PFSK-1 (cell line): ENCODE measurements around the gene TANGO2.

Source experiments
- FOXP2 ChIP-seq: optimal IDR thresholded peaks from 2 replicates; pipeline ENCODE3; 2011; ENCODE audit warnings: borderline replicate concordance, control low read depth, inconsistent platforms; ENCODE audit not compliant: insufficient read depth; ENCODE audit errors: extremely low read length, extremely low read depth
- POLR2AphosphoS5 ChIP-seq: IDR thresholded peaks from 2 replicates; pipeline ENCODE4 v1.6.1; 2012; ENCODE audit warnings: low read depth, mild to moderate bottlenecking, control low read depth, low read length, moderate library complexity
- REST ChIP-seq, 2 experiments: IDR thresholded peaks; 2 replicates each; pipeline versions ENCODE4 v1.6.1 to v1.8.0; 2011 to 2012; ENCODE audit warnings: low read depth in 2 of 2, low read length in 2 of 2, control low read depth in 1 of 2, inconsistent platforms in 1 of 2, mild to moderate bottlenecking in 1 of 2, moderate library complexity in 1 of 2; ENCODE audit not compliant: insufficient read depth in 1 of 2
- SIN3A ChIP-seq: IDR thresholded peaks from 2 replicates; pipeline ENCODE4 v1.6.1; 2012; ENCODE audit warnings: mild to moderate bottlenecking, low read length, moderate library complexity, borderline replicate concordance; ENCODE audit not compliant: insufficient read depth
- TAF1 ChIP-seq: IDR thresholded peaks from 2 replicates; pipeline ENCODE4 v1.6.1; 2012; ENCODE audit warnings: low read length, control low read depth, borderline replicate concordance; ENCODE audit not compliant: insufficient read depth

The TANGO2 gene

DNA sequence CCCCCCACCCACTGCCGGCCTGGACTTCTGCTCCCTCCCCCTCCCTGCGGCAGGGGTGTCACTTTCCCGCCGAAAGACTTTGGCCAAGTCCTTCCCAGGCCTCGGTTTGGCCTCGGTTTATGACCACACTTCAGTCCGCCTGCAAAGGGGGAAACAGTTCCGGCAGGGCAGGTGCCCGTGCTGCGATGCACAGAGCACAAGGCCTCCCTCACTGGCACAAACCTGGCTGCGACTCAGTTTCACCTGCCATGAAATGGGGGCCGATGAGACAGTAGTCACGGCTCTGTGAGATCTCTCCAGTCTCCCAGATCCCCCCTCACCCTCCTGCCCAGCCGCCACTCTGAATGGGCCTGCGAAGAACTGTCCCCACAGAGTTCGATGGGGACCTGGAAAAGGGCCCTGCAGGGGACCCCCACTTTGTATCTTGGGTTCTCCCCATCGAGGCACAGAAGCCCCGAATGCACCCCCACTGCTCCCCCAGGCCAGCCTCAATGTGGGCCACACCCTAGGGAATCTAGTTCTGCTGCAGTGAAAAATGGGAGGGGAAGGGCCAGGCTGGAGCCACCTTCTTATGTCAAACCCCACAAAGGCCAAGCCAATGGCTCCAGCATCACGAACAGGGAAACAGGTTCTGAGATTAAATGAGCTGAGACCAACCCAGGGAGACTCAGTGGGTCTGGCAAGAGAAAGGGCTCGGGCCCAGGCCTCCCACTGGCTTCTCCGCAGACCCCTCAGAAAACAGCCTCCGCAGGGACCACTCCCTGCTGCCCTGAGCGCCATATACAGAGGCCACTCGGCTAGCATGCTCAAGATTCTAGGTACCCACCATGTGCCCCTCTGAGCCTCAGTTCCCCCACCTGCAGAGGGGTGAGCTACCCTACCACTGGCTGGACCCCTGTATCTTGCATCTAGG is 33.3 kb upstream of the TANGO2 start:
- TF ChIP-seq SIN3A (no peak), TAF1 (no peak), REST (IDR thresholded peaks at IDR 0.05; ENCODE audit: insufficient read depth in 1 of 2, low read depth in 2 of 2, low read length in 2 of 2) (no peak), FOXP2 (no peak), POLR2AphosphoS5 (no peak)

DNA sequence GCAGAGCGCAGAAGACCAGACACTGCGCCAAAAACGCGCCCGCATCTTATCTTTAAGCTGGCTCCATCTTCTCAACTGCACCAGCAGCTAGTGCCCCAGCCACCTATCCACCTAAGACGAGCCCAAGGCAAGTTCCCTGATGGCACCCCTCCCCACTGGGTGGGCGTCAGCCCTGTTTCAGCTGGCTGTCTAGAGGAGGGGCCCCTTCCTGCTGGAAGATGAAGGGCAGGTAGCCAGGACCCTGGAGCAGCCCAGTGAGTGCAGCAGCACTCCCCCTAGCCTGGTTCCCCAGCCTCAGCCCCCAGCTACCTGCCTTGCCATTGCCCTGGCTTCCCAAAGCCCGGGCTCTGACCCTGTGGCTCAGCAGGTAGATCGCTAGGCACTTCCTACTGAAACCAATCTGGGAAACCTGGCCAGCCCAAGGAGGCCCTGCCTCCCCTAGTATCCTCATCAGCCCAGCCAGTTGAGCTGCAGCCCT is 32.5 kb upstream of the TANGO2 start:
- TF ChIP-seq POLR2AphosphoS5, result no peak
- TF ChIP-seq SIN3A, result no peak
- no peak for TF ChIP-seq REST (IDR thresholded peaks at IDR 0.05; ENCODE audit: insufficient read depth in 1 of 2, low read depth in 2 of 2, low read length in 2 of 2)
- TF ChIP-seq TAF1, result no peak
- no peak for TF ChIP-seq FOXP2

DNA sequence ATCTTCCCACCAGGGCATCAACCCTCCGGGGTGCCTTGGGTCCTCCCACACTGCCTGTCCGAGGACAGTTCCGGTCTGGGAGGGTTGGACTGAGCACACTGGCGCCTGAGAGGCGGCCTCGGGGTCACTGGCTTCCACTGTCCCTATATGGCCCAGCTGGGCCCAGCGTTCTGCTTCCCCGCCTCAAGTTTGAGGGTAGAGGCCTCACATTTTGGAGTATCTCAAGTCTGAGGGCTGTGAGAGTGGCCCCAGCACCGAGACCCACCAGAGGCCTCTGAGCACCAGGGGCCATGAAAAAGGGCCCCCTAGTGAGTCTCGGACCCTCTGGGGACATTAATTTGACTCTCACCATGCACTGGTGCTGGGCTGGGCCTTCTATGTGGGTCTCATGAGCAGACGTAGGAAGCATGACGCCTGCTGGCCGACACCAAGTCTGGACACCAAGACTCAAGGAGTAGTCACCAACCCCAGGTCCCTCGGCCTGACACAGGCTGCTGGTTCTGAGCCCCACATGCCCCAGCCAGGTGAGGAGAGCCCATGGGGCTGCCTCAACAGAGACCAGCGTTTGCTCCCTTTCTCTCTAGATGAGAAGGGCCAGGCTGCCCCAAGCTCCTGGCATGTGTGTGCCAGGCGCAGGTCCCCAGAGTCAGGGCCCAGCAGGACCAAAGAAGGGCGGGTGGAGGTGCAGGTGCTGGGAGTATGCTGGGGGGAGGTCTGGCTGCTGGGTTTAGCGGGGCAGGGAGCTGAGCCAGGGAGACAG is 31.8 kb upstream of the TANGO2 start:
- TF ChIP-seq POLR2AphosphoS5 (no peak), TAF1 (no peak), SIN3A (no peak), REST (IDR thresholded peaks at IDR 0.05; ENCODE audit: insufficient read depth in 1 of 2, low read depth in 2 of 2, low read length in 2 of 2) (no peak), FOXP2 (no peak)

DNA sequence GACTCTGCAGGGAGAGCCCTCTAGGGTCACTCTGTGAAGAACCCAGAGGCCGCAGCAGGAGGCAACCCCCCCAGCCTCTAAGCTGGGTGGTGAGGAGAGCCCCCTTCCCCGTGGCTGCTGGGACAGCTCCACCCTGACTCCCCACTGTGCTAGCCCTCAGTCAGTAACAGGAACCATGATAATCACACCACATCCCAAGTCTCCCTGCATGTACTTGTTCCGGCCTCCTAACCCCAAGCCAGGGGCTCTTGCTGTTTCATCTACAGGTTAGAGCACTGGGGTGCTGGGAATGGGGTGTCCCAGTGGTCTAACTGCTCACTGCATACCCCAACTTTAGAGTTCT is 31.2 kb upstream of the TANGO2 start:
- TF ChIP-seq TAF1, result no peak
- no peak for TF ChIP-seq SIN3A
- TF ChIP-seq POLR2AphosphoS5, result no peak
- no peak for TF ChIP-seq REST (IDR thresholded peaks at IDR 0.05; ENCODE audit: insufficient read depth in 1 of 2, low read depth in 2 of 2, low read length in 2 of 2)
- no peak for TF ChIP-seq FOXP2
